GM21528 (cell line): ENCODE data around the gene CCR5.
A peak's percentile ranks its signal among the peaks of the same experiment; 100 is the strongest.
"Not testable (repeated sequence)": the region's sequence is repeated elsewhere in the genome, so short reads cannot be mapped to it uniquely, and the experiment has no call there.

Experiments used
- ATAC-seq: cut with Tn5 transposase; IDR thresholded peaks from one replicate; pipeline ENCODE4 v1.9.1; 2021; ENCODE audit warnings: mild to moderate bottlenecking, moderate library complexity; ENCODE audit not compliant: unreplicated experiment, low FRiP score

CCR5 gene

GRCh38 chr3:46381625-46382024, 10.9 kb downstream of the CCR5 start:
- no peak for ATAC-seq

- ATAC-seq, result peak; percentile 49
Observed at GRCh38 chr3:46383211-46383950, 12.6 kb downstream of the CCR5 start.

- ATAC-seq, result peak; percentile 14
Observed at GRCh38 chr3:46383951-46384330, 13.2 kb downstream of the CCR5 start.

GRCh38 chr3:46386205-46386604, 15.5 kb downstream of the CCR5 start:
- no peak for ATAC-seq

GRCh38 chr3:46388847-46389246, 18.1 kb downstream of the CCR5 start:
- ATAC-seq, result not testable (repeated sequence)

GRCh38 chr3:46389306-46389705, 18.6 kb downstream of the CCR5 start:
- ATAC-seq, result no peak

- ATAC-seq, result not testable (repeated sequence)
Observed at GRCh38 chr3:46391526-46391925, 20.8 kb downstream of the CCR5 start.

GRCh38 chr3:46393011-46393410, 22.3 kb downstream of the CCR5 start:
- no peak for ATAC-seq

GRCh38 chr3:46393554-46394434, 23.0 kb downstream of the CCR5 start:
- ATAC-seq, result no peak

- no peak for ATAC-seq
Observed at GRCh38 chr3:46395210-46395661, 24.5 kb downstream of the CCR5 start.

GRCh38 chr3:46395766-46396530, 25.2 kb downstream of the CCR5 start:
- ATAC-seq, result no peak

- no peak for ATAC-seq
Observed at GRCh38 chr3:46397111-46397510, 26.4 kb downstream of the CCR5 start.

- no peak for ATAC-seq
Observed at GRCh38 chr3:46398186-46398955, 27.6 kb downstream of the CCR5 start.

GRCh38 chr3:46399098-46399497, 28.4 kb downstream of the CCR5 start:
- no peak for ATAC-seq

GRCh38 chr3:46399557-46399956, 28.8 kb downstream of the CCR5 start:
- no peak for ATAC-seq

GRCh38 chr3:46400000-46400734, 29.4 kb downstream of the CCR5 start:
- ATAC-seq, result no peak

GRCh38 chr3:46400846-46401245, 30.1 kb downstream of the CCR5 start:
- ATAC-seq, result no peak

- no peak for ATAC-seq
Observed at GRCh38 chr3:46401579-46401978, 30.8 kb downstream of the CCR5 start.

- ATAC-seq, result not testable (repeated sequence)
Observed at GRCh38 chr3:46402902-46403301, 32.2 kb downstream of the CCR5 start.
